MCF 10A (cell line): ENCODE measurements around the gene ITGAD. TPM values are rescaled to one million over a fixed set of nuclear protein-coding genes. Genes with fewer than 3 reads are reported as not detected.

Experiments
- BruUV-seq: library from RNA; stranded (reverse); fragments of 400-500 nt; replicated peaks from 2 replicates; lab custom pipeline; 2021; lab: Mats Ljungman, UMichigan
- CTCF ChIA-PET: fragments of 300-600 bp; sonication (Branson Sonifier 250); formaldehyde crosslinking; extraction: SDS; loops from one replicate; lab custom pipeline; 2021; ENCODE audit warnings: antibody characterized with exemption, inconsistent platforms; lab: Yijun Ruan, JAX
- POLR2A ChIA-PET: fragments of 300-600, 350-650 bp; sonication (Branson Sonifier 250); formaldehyde crosslinking; extraction: SDS; loops from one replicate; lab custom pipeline; 2020; ENCODE audit warnings: antibody characterized with exemption, inconsistent platforms; lab: Yijun Ruan, JAX
- DNase-seq: peaks from one replicate; pipeline ENCODE4 v3.0.0-alpha.2; 2018; ENCODE audit not compliant: unreplicated experiment
- H3K27ac Mint-ChIP-seq: one replicate; pipeline ENCODE4 v1.8.0; 2022; ENCODE audit warnings: mild to moderate bottlenecking, low read depth, mixed read lengths; ENCODE audit not compliant: unreplicated experiment
- H3K27me3 Mint-ChIP-seq: one replicate; pipeline ENCODE4 v1.8.0; 2022; ENCODE audit warnings: mixed read lengths; ENCODE audit not compliant: insufficient read depth, unreplicated experiment
- H3K36me3 Mint-ChIP-seq: one replicate; pipeline ENCODE4 v1.8.0; 2022; ENCODE audit warnings: mild to moderate bottlenecking, moderate library complexity, mixed read lengths; ENCODE audit not compliant: insufficient read depth, unreplicated experiment
- H3K4me1 Mint-ChIP-seq: one replicate; pipeline ENCODE4 v1.8.0; 2022; ENCODE audit warnings: mixed read lengths; ENCODE audit not compliant: insufficient read depth, unreplicated experiment
- H3K4me3 Mint-ChIP-seq: one replicate; pipeline ENCODE4 v1.8.0; 2022; ENCODE audit warnings: mild to moderate bottlenecking, moderate library complexity, mixed read lengths; ENCODE audit not compliant: unreplicated experiment
- H3K9me3 Mint-ChIP-seq: one replicate; pipeline ENCODE4 v1.8.0; 2022; ENCODE audit warnings: mixed read lengths; ENCODE audit not compliant: unreplicated experiment
- CTCF ChIP-seq: fragments of 200-600 bp; IDR thresholded peaks from one replicate; pipeline ENCODE4 v1.8.0; 2022; ENCODE audit warnings: antibody characterized with exemption, mild to moderate bottlenecking; ENCODE audit not compliant: unreplicated experiment
- intact Hi-C: fragments of 100-400 bp; cut with micrococcal nuclease; formaldehyde crosslinking; loops from 2 replicates; pipeline ENCODE4 v1.14.1; 2022
- total RNA-seq: library from RNA; stranded (reverse); gene quantifications from 2 replicates; pipeline ENCODE4 v1.2.3, GENCODE V29; 2022

ITGAD gene
- total RNA-seq, 1 experiment from 2014 or later: not detected

GRCh38 chr16:31357324-31358109 lies 35.6 kb upstream of the ITGAD start:
- BruUV-seq: no TSS peak
- ChIA-PET CTCF (no interaction called here), POLR2A (no interaction called here)
- no peak overlapping the region for H3K4me3 Mint-ChIP-seq
- H3K9me3 Mint-ChIP-seq: no peaks in the 10 kb centered on the region
- no peak for TF ChIP-seq CTCF
- H3K4me1 Mint-ChIP-seq: peaks cover 8% of the 10 kb centered on the region
- peaks cover 10% of the 10 kb centered on the region for H3K27me3 Mint-ChIP-seq
- no peak overlapping the region for H3K27ac Mint-ChIP-seq
- no peak for DNase-seq
- no peaks in the 10 kb centered on the region for H3K36me3 Mint-ChIP-seq
- intact Hi-C loops: no loop called here

DNA sequence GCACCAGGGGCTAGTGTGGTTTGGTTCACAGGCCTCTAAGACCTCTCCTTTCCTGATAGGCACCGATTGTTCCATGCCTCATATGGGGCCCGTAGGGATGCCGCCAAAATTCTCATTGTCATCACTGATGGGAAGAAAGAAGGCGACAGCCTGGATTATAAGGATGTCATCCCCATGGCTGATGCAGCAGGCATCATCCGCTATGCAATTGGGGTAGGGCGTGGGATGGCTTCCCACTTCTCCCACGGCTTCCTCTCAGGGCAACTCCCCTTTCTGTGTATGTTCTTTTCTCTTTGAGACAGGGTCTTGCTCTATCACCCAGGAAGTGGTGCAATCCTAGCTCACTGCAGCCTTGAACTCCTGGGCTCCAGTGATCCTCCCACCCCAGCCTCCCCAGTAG lies 32.9 kb upstream of the ITGAD start:
- no peaks in the 10 kb centered on the region for H3K9me3 Mint-ChIP-seq
- POLR2A ChIA-PET: interaction anchor here (0.6 kb wide), 1 partner anchor 147 kb away, joined by 4 read pairs; no protein-coding TSS in a partner anchor
- intact Hi-C loops: no loop called here
- no peak for DNase-seq
- H3K4me3 Mint-ChIP-seq: no peak overlapping the region
- no peaks in the 10 kb centered on the region for H3K36me3 Mint-ChIP-seq
- H3K27me3 Mint-ChIP-seq: no peaks in the 10 kb centered on the region
- no TSS peak for BruUV-seq
- CTCF ChIA-PET: interaction anchor here (0.6 to 0.9 kb wide), 2 partner anchors 14 to 22 kb away, joined by 5 read pairs; no protein-coding TSS in a partner anchor
- no peak for TF ChIP-seq CTCF
- peaks cover 3% of the 10 kb centered on the region for H3K4me1 Mint-ChIP-seq
- H3K27ac Mint-ChIP-seq: no peak overlapping the region

GRCh38 chr16:31361201-31362110 lies 31.7 kb upstream of the ITGAD start:
- Mint-ChIP-seq H3K27me3 (no peaks in the 10 kb centered on the region), H3K4me1 (no peaks in the 10 kb centered on the region), H3K9me3 (no peaks in the 10 kb centered on the region), H3K4me3 (no peak overlapping the region), H3K27ac (no peak overlapping the region), H3K36me3 (no peaks in the 10 kb centered on the region)
- DNase-seq: no peak
- intact Hi-C loops: no loop called here
- ChIA-PET POLR2A (interaction anchor here (0.6 kb wide), 1 partner anchor 10 kb away, joined by 3 read pairs; no protein-coding TSS in a partner anchor), CTCF (interaction anchor here (0.6 to 1.0 kb wide), 3 partner anchors 21 to 91 kb away, joined by 3 to 5 read pairs (median 3); no protein-coding TSS in a partner anchor)
- no peak for TF ChIP-seq CTCF
- BruUV-seq: no TSS peak
